A204.1 (cell line): ENCODE results near the gene DYNLT1.

ENCODE experiments used
- FAIRE-seq: peaks from 2 replicates; lab custom pipeline; 2012; peaks lifted over from hg19 to GRCh38; lab: Jason Lieb, UNC

DYNLT1 gene

GRCh38 chr6:158595223-158595622 lies 49.3 kb downstream of the DYNLT1 start:
- no peak for FAIRE-seq

- no peak for FAIRE-seq
Measured at GRCh38 chr6:158593670-158594069, 50.9 kb downstream of the DYNLT1 start.

DNA sequence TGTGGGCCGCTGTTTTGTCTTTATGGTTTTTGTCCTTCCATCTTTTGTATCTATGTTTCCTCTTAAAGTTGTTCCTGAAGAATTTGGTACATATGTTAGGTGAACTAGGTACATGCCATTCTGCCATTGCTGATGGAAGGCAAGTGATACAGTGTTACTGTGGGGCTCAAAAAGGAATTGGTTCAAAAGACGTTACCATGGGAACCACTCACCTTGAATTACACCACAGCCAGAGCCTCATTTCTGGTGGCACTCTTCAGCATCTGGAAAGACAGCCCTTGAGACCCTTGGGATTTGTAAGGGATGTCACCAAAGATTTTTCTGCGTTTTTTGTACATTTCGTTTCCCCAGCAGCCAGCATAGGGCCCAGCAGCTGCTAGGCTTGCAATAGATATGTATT lies 52.7 kb downstream of the DYNLT1 start:
- FAIRE-seq: no peak

DNA sequence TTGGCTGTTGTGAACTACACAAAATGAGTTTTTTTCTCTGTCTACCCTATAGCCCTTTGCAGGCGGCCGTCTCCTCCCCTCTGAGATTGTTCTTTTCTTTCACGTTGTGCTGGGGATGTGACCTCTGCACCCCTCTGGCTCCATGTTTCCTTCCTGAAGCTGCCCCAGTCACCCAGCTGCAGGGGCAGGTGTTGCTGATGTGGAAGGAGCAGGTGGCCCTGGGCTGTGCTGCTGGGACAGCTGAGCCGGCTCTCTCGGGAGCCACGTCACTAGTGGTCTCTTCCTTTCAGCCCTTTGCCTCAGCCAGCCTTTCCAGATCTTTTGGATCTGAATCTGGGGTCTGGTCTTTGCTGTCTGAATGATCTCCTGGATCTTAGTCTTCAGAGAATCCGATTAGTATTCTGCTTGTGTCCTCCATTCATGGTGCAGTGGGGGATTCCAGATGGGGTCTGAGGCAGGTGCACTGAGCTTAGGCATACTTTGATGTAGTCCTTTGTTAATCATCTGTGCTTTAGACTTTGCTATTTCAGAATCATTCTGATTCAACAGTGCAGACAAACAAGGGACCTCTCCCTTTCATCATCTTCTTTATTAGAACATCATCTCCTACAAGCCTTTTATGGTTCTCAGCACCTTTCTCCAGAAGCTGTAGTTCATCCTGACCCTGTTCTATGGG lies 53.3 kb downstream of the DYNLT1 start:
- FAIRE-seq: no peak

DNA sequence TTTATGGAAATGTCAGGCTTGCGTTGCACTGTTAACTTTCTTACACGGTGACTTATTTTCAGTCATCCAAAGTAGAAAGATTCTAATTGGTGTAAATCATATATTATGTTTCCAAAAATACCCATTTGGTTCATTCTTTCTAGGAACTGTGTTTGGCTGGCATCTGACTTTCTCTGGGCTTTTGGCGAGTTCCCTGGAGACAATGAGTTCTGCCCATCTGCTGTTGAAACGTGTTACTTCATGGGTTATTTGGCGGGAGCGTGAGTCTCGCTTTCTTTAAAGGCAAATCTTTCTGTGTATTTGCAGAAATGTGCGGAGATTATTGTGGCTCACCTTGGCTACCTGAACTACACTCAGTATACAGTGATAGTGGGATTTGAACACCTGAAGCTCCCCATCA lies 55.2 kb downstream of the DYNLT1 start:
- no peak for FAIRE-seq

GRCh38 chr6:158586652-158587051 lies 57.9 kb downstream of the DYNLT1 start:
- no peak for FAIRE-seq
